Liver (tissue), 9 donors: ENCODE measurements around the gene NTF4. TPM values are rescaled to one million over a fixed set of nuclear protein-coding genes. Genes with fewer than 3 reads are reported as not detected.

Source experiments
- DNase-seq: peaks from one replicate; pipeline ENCODE4 v3.0.0-alpha.2; 2017; ENCODE audit warnings: low spot score
- H3K27ac ChIP-seq, 2 donors: one replicate each; pipeline ENCODE4 v1.7.0; 2013; ENCODE audit warnings: inconsistent platforms in 2 of 2, low read length in 2 of 2, control low read depth in 1 of 2, low read depth in 1 of 2, mild to moderate bottlenecking in 1 of 2
- H3K27me3 ChIP-seq, 4 donors: one replicate each; pipeline versions ENCODE4 v1.6.1 to v1.7.0; 2013; ENCODE audit warnings: low read length in 3 of 4, inconsistent platforms in 1 of 4, mild to moderate bottlenecking in 1 of 4, moderate library complexity in 1 of 4; ENCODE audit not compliant: control insufficient read depth in 4 of 4, insufficient read depth in 4 of 4
- H3K36me3 ChIP-seq, 4 donors: one replicate each; pipeline versions ENCODE4 v1.6.1 to v1.7.0; 2013; ENCODE audit warnings: low read length in 3 of 4, mild to moderate bottlenecking in 3 of 4, low read depth in 1 of 4, moderate library complexity in 1 of 4; ENCODE audit not compliant: control insufficient read depth in 4 of 4, insufficient read depth in 3 of 4
- H3K4me1 ChIP-seq, 4 donors: one replicate each; pipeline versions ENCODE4 v1.6.1 to v1.7.0; 2013; ENCODE audit warnings: low read length in 3 of 4, mild to moderate bottlenecking in 3 of 4, moderate library complexity in 1 of 4; ENCODE audit not compliant: control insufficient read depth in 4 of 4, insufficient read depth in 4 of 4
- H3K4me3 ChIP-seq, 3 donors: one replicate each; pipeline versions ENCODE4 v1.6.1 to v1.7.0; 2013; ENCODE audit warnings: low read length in 3 of 3, control low read depth in 1 of 3, low read depth in 1 of 3, mild to moderate bottlenecking in 1 of 3
- H3K9ac ChIP-seq, 2 donors: one replicate each; pipeline ENCODE4 v1.7.0; 2013; ENCODE audit warnings: low read length in 2 of 2, mild to moderate bottlenecking in 2 of 2, moderate library complexity in 2 of 2, control low read depth in 1 of 2, low read depth in 1 of 2
- H3K9me3 ChIP-seq, 4 donors: one replicate each; pipeline versions ENCODE4 v1.6.1 to v1.7.0; 2013; ENCODE audit warnings: low read length in 3 of 4; ENCODE audit not compliant: control insufficient read depth in 4 of 4
- ATF3 ChIP-seq: IDR thresholded peaks from 2 replicates; pipeline ENCODE4 v1.6.1; 2016; ENCODE audit warnings: antibody characterized with exemption
- CTCF ChIP-seq: fragments of 150-350 bp; IDR thresholded peaks from 2 replicates; pipeline ENCODE4 v1.5.1; 2017; ENCODE audit warnings: improper control_type of control experiment, low read depth, low read length; ENCODE audit not compliant: missing input control
- EGR1 ChIP-seq, 2 donors: IDR thresholded peaks; 2 replicates each; pipeline ENCODE4 v1.6.1; 2016 to 2018; ENCODE audit warnings: antibody characterized with exemption in 2 of 2, low read depth in 2 of 2
- FOXA1 ChIP-seq: IDR thresholded peaks from 2 replicates; pipeline ENCODE4 v1.6.1; 2016; ENCODE audit warnings: antibody characterized with exemption
- FOXA2 ChIP-seq: IDR thresholded peaks from 2 replicates; pipeline ENCODE4 v1.6.1; 2016; ENCODE audit warnings: antibody characterized with exemption
- GABPA ChIP-seq, 2 donors: IDR thresholded peaks in 1 of 2; conservative IDR thresholded peaks in 1 of 2; 2 replicates each; pipeline ENCODE4 v1.6.1; 2016; ENCODE audit warnings: antibody characterized with exemption in 2 of 2, mild to moderate bottlenecking in 1 of 2, moderate library complexity in 1 of 2
- HNF4A ChIP-seq, 2 donors: conservative IDR thresholded peaks; 2 replicates each; pipeline ENCODE4 v1.6.1; 2016; ENCODE audit warnings: antibody characterized with exemption in 2 of 2, mild to moderate bottlenecking in 2 of 2
- HNF4G ChIP-seq: IDR thresholded peaks from 2 replicates; pipeline ENCODE4 v1.6.1; 2016; ENCODE audit warnings: antibody characterized with exemption
- JUND ChIP-seq, 2 donors: IDR thresholded peaks; 2 replicates each; pipeline ENCODE4 v1.6.1; 2016; ENCODE audit warnings: antibody characterized with exemption in 2 of 2
- MAX ChIP-seq: IDR thresholded peaks from 2 replicates; pipeline ENCODE4 v1.6.1; 2016; ENCODE audit warnings: antibody characterized with exemption
- NR2F2 ChIP-seq: IDR thresholded peaks from 2 replicates; pipeline ENCODE4 v1.6.1; 2016; ENCODE audit warnings: antibody characterized with exemption
- RAD21 ChIP-seq, 2 donors: IDR thresholded peaks; 2 replicates each; pipeline ENCODE4 v1.6.1; 2016; ENCODE audit warnings: antibody characterized with exemption in 2 of 2, mild to moderate bottlenecking in 2 of 2
- REST ChIP-seq: IDR thresholded peaks from 2 replicates; pipeline ENCODE4 v1.6.1; 2016; ENCODE audit warnings: antibody characterized with exemption, mild to moderate bottlenecking
- RXRA ChIP-seq, 2 donors: IDR thresholded peaks; 2 replicates each; pipeline ENCODE4 v1.6.1; 2017 to 2018; ENCODE audit warnings: antibody characterized with exemption in 2 of 2, mild to moderate bottlenecking in 1 of 2
- SP1 ChIP-seq: IDR thresholded peaks from 2 replicates; pipeline ENCODE4 v1.6.1; 2018; ENCODE audit warnings: antibody characterized with exemption, mild to moderate bottlenecking
- TAF1 ChIP-seq: conservative IDR thresholded peaks from 2 replicates; pipeline ENCODE4 v1.6.1; 2016; ENCODE audit warnings: antibody characterized with exemption, mild to moderate bottlenecking
- YY1 ChIP-seq: IDR thresholded peaks from 2 replicates; pipeline ENCODE4 v1.6.1; 2016; ENCODE audit warnings: antibody characterized with exemption, mild to moderate bottlenecking
- ZBTB33 ChIP-seq: IDR thresholded peaks from 2 replicates; pipeline ENCODE4 v1.6.1; 2016; ENCODE audit warnings: antibody characterized with exemption
- WGBS: extraction: QIAGEN DNeasy Blood & Tissue Kit; methylation state at CpG from one replicate; pipeline ENCODE4 v1.1.7; 2013; 5-methylcytosine and 5-hydroxymethylcytosine counted together
- polyA plus RNA-seq, 2 donors: library from polyadenylated mRNA; stranded (reverse) in 1 of 2; unstranded in 1 of 2; fragments of 200-250 nt in 1 of 2; fragments of >200 nt in 1 of 2; fragmentation: Nextera tagmentation in 1 of 2; extraction: Ambion mirVana in 1 of 2; gene quantifications; one replicate each; pipeline versions ENCODE4 v1.2.1 to v1.2.3, GENCODE V29; 2013 to 2015
- total RNA-seq, 2 donors: library from RNA; depleted of rRNA; stranded (reverse); fragments of >200 nt; gene quantifications; one replicate each; pipeline ENCODE4 v1.2.3, GENCODE V29; 2014
- donor health status: healthy.
- donor health status: healthy.
- donor health status: healthy.
- donor health status: healthy.
- donor health status: healthy.

The NTF4 gene
- total and polyA plus RNA-seq, 4 donors = not detected

- no peaks in the 10 kb centered on the region for H3K27me3 ChIP-seq
- peaks cover 0 to 3% (median under 1%) of the 10 kb centered on the region in 4 donors for H3K36me3 ChIP-seq
- peak; percentile 43 for TF ChIP-seq CTCF
- no peak for TF ChIP-seq GABPA (IDR thresholded peaks at IDR 0.05 in 1 of 2, conservative IDR thresholded peaks at IDR 0.05 in 1 of 2)
- H3K9me3 ChIP-seq = no peaks in the 10 kb centered on the region
- peaks cover 7 to 30% (median 21%) of the 10 kb centered on the region in 4 donors for H3K4me1 ChIP-seq
- H3K4me3 ChIP-seq = peak within 1 kb of the TSS; percentile 49 to 95 (median 71)
- peak; percentile 81 for DNase-seq
- 1% methylated on average over 66 of the region's 66 CpGs for WGBS
- H3K9ac ChIP-seq = peak within 1 kb of the TSS in 1 of 2 donors; percentile 27
- H3K27ac ChIP-seq = peak within 1 kb of the TSS; percentile 39 to 57
Observed at GRCh38 chr19:49113762-49114629, 49.4 kb upstream of the NTF4 start, which contains the start of gene LIN7B. Gene LIN7B (plus strand): TSS chr19:49114370. CDS start chr19:49114405, 35 bp downstream.

- WGBS = 84% methylated on average over 11 of the region's 11 CpGs
Observed at GRCh38 chr19:49111218-49111998, 46.8 kb upstream of the NTF4 start.

More at GRCh38 chr19:49111218-49111998, 46.8 kb upstream of the NTF4 start:
- Histone ChIP-seq H3K4me1 (peaks cover 0 to 15% (median 8%) of the 10 kb centered on the region in 4 donors), H3K4me3 (no peak overlapping the region), H3K27ac (no peak overlapping the region), H3K36me3 (peaks cover 0 to 28% (median 11%) of the 10 kb centered on the region in 4 donors), H3K9me3 (no peaks in the 10 kb centered on the region), H3K9ac (no peak overlapping the region), H3K27me3 (no peaks in the 10 kb centered on the region)
- TF ChIP-seq NR2F2 (no peak), SP1 (no peak), TAF1 (no peak), EGR1 (IDR thresholded peaks at IDR 0.05; ENCODE audit: low read depth in 2 of 2) (no peak), RAD21 (IDR thresholded peaks at IDR 0.05) (no peak), REST (no peak), YY1 (no peak), HNF4A (conservative IDR thresholded peaks at IDR 0.05) (no peak), HNF4G (no peak), CTCF (no peak), FOXA1 (no peak), FOXA2 (no peak), JUND (IDR thresholded peaks at IDR 0.05) (no peak), ZBTB33 (no peak), GABPA (IDR thresholded peaks at IDR 0.05 in 1 of 2, conservative IDR thresholded peaks at IDR 0.05 in 1 of 2) (no peak), RXRA (IDR thresholded peaks at IDR 0.05) (no peak), ATF3 (no peak), MAX (no peak)
- no peak for DNase-seq
